Measurements from ENCODE around the gene FHDC1.

GRCh38 chr4:152961773-152962115, 25.6 kb downstream of the FHDC1 start:
- TF ChIP-seq CTCF (IDR thresholded peaks at IDR 0.05; ENCODE audit: low read depth, low read length, poor library complexity, severe bottlenecking) (no peak), EZH2phosphoT487 (IDR thresholded peaks at IDR 0.05; ENCODE audit: borderline replicate concordance, low read length) (no peak)
